Neural progenitor cell (in vitro differentiated cells): ENCODE data around the gene URB1.
"Not testable (repeated sequence)": the region's sequence is repeated elsewhere in the genome, so short reads cannot be mapped to it uniquely, and the experiment has no call there.

ENCODE experiments used
- EZH2 ChIP-seq: fragments of 200-600 bp; sonication (generic); IDR thresholded peaks from 2 replicates; pipeline ENCODE4 v1.6.1; 2017; ENCODE audit warnings: antibody characterized with exemption, mild to moderate bottlenecking, moderate library complexity
- EZH2phosphoT487 ChIP-seq: fragments of 200-600 bp; sonication (generic); IDR thresholded peaks from 2 replicates; pipeline ENCODE4 v1.6.1; 2017; ENCODE audit warnings: antibody characterized with exemption
- TF ChIP-seq, protein P1 (sequence below): fragments of 200-600 bp; sonication (generic); IDR thresholded peaks from 2 replicates; pipeline ENCODE4 v1.5.1; 2017; ENCODE audit warnings: antibody characterized with exemption, mild to moderate bottlenecking

DNA sequence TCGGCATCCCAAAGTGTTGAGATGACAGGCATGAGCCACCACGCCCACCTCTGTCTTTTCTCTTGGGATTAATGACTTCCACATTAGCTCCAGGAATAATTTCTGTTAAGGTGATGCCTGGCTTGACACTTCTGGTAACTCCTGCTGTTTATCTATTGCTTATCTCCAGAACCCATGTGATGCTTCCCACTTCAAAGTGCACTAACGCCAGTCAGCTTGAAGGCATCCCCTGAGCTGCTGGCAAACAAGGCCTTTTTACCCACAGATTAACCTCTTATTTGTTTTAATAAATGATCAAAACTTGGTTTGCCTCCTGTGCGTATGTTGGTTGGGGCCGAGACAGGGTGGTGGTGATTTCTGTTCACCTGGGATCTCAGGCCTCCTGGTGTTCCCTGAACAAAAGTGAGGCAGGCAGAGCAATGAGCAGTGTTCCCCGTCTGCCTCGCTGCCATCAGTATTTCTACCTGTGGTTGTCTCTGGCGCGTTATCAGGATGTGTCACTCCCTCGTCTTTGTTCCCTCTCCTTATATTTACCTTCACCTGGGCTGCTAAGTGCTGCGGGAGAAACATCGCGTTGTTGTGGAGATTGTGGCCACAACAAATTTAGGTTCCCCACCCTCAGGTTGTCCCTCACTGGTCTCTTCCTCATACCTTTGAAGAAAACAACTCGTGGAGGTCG, 40.3 kb upstream of the URB1 start:
- TF ChIP-seq EZH2phosphoT487, EZH2: not testable (repeated sequence)
- TF ChIP-seq, protein P1, sequence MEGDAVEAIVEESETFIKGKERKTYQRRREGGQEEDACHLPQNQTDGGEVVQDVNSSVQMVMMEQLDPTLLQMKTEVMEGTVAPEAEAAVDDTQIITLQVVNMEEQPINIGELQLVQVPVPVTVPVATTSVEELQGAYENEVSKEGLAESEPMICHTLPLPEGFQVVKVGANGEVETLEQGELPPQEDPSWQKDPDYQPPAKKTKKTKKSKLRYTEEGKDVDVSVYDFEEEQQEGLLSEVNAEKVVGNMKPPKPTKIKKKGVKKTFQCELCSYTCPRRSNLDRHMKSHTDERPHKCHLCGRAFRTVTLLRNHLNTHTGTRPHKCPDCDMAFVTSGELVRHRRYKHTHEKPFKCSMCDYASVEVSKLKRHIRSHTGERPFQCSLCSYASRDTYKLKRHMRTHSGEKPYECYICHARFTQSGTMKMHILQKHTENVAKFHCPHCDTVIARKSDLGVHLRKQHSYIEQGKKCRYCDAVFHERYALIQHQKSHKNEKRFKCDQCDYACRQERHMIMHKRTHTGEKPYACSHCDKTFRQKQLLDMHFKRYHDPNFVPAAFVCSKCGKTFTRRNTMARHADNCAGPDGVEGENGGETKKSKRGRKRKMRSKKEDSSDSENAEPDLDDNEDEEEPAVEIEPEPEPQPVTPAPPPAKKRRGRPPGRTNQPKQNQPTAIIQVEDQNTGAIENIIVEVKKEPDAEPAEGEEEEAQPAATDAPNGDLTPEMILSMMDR: not testable (repeated sequence)
